Stimulated activated naive CD4-positive, alpha-beta T cell (primary cell): ENCODE results near the gene DPH1.

Experiments used
- DNase-seq, 6 experiments: peaks; one replicate each; lab custom pipeline; 2025; lab: John Stamatoyannopoulos, UW

The DPH1 gene

DNA sequence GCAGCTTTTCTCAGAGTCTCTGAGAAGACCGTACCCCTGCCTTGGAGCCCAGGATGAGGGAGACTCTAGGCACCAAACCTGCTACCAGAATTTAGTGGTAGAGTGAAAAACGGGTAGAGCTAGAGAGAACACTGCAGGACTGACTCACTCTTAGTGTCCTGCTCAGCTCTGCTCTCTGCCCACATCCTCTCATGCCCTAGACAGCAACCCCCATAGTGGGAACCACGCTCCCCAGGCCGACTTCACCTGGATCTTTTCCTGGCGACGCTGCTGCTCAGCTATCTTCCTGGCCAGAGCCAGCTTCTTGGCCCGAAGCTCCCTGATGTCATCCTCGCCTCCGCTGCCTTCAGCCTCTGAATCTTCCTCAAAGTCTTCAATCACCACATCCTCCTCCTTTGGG, 51.6 kb downstream of the DPH1 start:
- DNase-seq: no peak

DNA sequence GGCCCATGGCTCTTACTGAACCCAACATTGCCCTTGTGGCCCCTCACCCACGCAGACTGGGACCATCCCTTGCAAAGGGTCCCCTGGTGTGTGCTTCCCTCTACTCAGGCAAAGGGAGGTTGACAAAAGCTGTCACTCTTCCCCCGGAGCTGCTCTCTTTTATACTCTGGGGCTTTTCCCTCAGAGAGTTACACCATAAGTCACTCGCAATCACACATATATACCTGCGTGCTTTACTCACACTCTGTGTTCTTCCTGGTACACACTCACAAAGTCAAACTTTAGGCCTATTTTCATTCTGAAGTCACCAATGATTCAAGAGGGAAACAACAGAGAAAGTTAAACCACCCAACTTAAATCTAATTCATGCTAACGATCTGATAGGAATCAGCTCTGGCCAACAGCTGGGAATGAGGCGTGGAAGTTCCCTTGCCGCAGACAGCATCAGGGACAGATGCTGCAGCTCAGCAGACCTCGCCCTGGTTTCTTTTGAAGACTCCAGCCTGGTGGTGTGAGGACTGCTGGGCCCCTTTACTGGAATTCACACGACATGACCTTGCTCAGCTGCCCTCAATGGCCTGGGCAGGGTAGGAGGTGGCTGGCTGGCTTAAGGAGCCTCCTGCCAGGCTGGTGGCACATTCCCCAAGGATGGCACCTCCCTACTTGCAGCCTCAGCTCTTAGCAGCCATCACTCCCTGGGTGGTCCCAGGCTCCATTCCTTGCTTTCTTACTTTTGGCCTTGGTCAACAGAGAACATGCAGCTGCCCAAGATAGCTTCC, 52.2 kb downstream of the DPH1 start:
- DNase-seq: no peak

DNA sequence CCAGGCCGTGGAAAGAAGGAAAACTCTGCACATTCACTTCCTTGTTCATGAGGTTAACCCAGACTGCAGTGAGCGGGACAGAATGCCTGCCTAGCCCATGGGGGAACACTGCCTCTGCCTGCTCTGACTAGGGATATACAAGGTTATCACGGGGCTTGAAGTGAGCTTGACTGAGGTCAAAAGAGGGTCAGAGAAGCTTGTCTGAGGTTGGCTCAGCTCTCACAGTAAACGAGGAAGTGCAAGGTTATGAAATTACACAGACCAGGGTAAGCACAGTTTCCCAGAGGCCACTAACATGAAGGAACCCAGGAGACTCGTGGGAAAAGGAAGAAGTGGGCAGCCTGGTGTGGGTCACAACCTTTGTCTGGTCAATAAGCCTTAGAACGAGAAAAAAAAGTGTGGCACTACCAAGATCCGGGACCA, 53.7 kb downstream of the DPH1 start:
- DNase-seq: no peak

DNA sequence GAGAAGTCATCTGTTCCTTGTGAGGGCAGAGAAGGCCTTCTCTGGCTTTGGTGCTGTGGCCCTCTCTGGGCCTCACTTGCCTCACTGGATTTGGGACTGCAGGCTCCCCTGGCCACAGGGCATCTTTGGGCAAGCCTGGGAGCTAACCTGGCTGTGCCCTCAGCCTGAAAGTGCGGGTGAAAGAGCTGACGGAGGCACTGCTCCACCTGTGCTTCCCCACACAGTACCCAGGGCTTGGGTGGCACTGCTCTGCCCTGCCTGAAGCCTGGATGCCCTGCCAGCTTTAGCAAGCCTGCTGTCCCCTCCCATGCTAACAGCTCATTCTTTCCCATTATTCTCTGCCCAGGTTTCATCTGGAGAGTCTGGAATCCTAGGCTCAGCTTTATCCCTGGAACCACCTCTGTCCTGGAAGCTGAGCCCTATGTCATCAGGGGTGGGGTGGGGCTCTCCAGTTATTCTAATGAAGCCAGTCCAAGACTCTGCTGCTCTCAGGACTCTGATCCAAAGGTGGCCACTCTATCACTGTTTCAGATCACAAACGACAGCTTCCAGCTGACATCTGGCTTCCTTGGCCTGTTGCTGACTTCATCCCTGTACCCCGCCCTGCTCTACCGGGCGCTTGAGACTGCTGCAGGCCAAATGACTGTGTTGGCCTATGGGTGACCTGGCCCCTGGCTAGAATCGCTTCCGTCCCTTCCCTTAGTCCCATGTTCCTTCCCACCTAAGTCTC, 54.2 kb downstream of the DPH1 start:
- DNase-seq: no peak

DNA sequence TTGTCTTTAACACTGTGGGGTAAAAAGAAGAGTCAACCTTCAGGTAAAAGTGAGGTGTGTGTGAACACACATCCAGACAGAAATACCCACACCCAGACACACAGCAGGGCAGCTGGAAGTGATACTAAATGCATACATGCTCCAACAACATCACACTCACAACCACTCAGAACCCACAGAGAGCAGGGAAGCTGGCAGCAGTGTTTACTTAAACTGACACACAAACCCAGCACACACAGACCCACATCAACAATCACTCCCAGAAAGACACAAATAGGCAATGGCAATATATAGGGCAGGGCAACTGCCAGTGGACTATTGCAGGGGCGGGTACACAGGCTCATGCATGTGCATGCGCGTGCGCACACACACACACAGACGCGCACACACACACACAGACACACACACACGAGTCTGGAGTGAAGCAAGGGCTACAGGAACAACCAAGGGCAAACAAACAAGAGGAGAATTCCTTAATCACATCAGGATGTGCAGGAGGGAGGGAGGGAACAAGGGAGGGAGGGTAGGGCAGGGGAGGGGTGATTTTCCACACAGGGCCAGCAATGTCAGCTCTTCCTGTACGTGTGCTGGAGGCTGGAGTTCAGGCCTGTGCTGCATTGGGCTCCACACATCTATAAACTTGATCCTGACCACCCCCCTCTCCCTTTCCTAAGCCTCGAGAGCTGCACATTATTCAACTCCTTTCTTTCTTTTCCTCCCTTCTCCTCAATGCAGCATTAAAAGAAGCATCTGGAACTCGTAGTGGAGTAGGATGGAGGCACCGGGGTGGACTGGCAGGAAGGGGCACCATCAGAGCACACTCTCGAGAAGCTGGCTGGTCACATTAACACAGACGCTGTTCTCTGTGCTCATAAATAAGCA, 55.1 kb downstream of the DPH1 start:
- DNase-seq: no peak

DNA sequence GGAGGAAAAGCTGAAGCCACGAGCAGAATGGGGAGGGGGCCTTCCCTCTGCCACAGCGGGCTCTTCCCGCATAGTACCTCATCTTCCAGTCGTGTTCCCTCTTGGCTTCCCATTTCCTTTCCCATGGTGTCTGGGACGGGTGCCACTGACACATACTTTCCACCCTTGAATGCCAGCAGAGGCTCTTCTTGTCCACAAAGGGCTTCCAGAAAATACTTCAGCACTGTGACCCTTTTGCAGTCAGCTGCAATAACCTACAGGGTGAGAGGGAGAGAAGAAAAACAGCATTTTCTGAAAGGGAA, 55.6 kb downstream of the DPH1 start:
- DNase-seq: no peak

DNA sequence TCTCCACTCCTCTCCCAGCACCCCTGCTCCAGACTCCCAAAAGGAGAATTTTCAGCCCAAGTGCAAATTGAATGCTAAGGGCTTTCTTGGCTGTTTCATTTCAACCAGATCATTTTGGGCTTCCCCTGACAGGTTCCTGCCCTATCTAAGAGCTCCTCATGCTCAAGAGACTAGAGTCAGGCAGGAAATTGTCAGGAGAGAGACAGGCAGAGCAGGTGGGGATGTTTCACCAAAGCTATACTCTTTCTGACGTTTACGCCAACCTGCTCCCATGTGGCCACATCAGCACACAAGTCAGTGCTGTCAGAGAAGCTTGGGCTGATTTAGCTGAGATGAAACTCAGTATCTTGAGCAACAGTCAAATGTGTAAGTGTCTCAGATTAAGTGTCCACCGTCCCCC, 56.4 kb downstream of the DPH1 start:
- DNase-seq: no peak

DNA sequence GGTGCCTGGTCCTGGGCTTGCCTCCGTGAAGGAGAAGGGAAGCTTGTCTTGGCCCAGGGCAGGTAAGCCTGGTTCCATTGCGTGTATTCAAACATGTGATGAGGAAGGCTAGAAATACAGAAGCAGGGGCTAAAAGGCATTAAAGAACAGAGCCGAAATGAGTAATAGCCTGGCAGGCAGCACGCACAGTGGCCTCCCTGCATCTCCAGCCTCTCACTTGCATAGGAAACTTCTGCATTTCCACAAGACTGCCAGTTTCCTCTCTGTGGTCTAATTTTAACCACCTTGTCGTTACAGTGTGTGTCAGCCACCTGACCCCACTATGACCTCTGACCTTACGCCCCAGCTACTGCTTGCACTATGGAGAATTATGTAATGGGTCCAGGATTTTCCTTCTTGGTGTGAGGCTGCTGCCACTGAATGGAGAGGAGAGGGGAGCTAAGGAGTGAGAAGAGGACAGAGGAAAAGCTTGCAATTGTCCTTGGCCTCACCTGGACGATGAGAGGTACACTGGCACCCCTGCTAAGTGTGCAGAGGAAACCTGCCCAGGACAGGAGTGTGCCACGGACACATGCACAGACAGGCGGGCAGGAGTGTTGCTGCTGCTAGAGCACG, 57.8 kb downstream of the DPH1 start:
- no peak for DNase-seq

DNA sequence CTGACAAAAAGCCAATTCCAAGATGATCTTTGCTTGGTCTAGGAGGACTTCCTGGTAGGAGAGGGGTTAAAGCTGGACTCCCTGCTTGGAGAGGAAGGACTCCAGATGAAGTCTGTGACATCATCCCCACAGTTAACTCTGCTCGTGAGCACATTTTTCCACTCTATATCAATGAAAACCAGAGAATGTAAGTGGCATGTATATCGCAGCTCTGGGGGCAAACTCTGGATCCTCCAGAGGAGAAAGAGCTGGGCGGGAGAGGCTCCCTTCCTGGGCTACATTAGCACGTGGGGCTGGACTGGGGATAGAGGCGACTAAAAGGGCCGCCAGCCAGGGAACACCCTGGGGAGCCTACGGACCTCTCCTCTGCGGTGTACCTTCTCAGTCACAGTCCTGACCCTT, 59.1 kb downstream of the DPH1 start:
- no peak for DNase-seq

DNA sequence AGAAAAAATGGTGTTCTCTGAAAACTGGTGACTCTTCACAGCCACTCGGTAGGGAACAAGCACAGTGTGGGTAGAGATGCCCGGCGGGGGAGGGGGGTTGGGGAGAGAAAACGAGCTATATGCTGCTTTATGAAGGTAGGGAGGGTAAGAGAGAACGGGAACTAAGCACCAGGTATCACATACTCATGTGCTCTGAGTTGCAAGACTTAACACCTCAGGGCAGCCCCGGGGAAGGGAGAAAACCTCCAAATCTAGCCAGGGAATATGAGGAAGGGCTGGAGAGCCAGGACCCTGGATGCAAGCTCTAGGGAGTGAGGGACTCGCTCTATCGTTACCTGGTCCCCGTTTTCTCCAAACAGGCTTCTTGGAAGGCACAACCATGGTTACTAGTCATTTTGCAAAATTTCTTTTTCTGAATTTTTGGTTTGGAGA, 60.3 kb downstream of the DPH1 start:
- peak in 4 of 6 experiments; percentile 2 to 20 (median 6) for DNase-seq

DNA sequence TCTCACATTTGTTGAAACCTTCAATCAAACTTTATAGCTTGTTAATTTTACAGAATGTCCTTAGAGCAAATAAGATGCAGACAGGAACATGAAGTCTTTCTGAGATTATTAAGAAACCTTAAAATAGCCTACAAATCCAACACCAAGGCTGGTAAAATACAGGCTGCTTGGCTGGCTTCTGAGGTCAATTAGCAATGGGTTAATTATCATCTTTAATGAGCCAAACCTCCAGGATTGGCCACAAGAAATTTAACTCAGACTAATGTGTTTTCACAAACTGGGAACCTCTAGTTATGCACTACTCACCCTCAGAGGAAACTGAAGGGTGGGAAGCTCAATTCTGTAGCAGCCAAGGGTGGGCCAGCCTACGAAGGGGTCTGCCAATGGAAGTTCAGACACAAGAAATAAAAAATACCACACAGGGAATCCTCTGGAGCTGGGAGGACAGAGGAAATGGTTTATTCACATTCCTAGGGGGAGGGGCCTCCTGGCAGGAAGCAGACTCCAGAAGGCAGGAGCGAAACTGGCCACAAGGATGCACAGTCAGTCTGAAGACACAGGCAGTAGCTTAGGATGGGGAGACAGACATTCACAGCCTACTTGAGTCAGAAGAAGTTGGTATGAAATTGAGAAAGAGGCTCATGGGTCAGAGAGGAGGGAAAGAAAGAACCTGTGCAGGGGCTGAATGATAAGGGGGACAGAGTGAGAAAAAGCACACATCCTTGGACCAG, 61.0 kb downstream of the DPH1 start:
- DNase-seq: no peak

DNA sequence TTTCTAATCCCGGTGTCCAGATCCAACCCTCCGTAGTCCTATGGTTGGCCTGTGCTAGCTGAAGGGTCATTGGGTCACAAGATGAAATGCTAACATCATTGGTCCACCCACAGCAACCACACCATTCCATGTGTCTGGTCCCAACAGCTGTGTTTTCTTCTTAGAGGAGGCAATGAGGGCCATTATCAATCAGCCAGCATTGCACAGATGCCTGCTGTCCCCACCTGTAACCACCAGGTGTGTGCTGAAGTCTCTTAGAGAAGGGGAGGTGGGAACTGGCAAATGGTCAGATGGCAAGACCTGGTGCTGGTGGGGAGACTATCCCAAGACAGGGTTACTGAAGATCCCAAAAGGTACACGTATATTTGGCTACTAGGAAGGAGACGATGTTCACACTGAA, 62.3 kb downstream of the DPH1 start:
- DNase-seq: no peak

DNA sequence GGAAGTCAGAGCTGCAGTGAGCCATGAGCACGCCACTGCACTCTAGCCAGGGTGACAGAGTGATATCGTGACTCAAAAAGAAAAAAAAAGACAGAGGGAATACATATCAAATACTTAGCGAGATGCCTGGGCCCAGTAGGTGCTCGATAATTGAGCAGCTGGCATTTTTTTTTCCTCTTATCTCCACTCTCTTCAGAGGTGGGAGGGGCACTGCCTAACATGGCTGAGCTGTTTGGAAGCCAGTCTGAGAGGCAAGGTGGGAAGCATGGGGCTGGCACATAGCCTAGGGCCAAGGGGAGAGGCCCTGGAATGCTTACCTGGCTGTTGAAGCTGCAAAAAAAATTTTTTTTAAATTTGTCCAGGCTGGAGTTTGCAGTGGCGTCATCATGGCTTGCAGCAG, 63.4 kb downstream of the DPH1 start:
- no peak for DNase-seq
